HG02884 (cell line): ENCODE measurements around the gene PRKCSH.
A peak's percentile ranks its signal among the peaks of the same experiment; 100 is the strongest.
"Not testable (repeated sequence)": the region's sequence is repeated elsewhere in the genome, so short reads cannot be mapped to it uniquely, and the experiment has no call there.

Experiments
- ATAC-seq: cut with Tn5 transposase; IDR thresholded peaks from one replicate; pipeline ENCODE4 v1.9.1; 2021; ENCODE audit warnings: mild to moderate bottlenecking, moderate library complexity; ENCODE audit not compliant: unreplicated experiment

The PRKCSH gene

GRCh38 chr19:11468266-11468845, 32.9 kb downstream of the PRKCSH start:
- not testable (repeated sequence) for ATAC-seq

- no peak for ATAC-seq
Measured at GRCh38 chr19:11473725-11474124, 38.3 kb downstream of the PRKCSH start.

- ATAC-seq: not testable (repeated sequence)
Measured at GRCh38 chr19:11475343-11475742, 39.9 kb downstream of the PRKCSH start.

GRCh38 chr19:11475861-11476260, 40.4 kb downstream of the PRKCSH start:
- ATAC-seq: no peak

- ATAC-seq: no peak
Measured at GRCh38 chr19:11478167-11479089, 43.0 kb downstream of the PRKCSH start.

- no peak for ATAC-seq
Measured at GRCh38 chr19:11479090-11479897, 43.9 kb downstream of the PRKCSH start.

- ATAC-seq: no peak
Measured at GRCh38 chr19:11479898-11480714, 44.7 kb downstream of the PRKCSH start.

GRCh38 chr19:11480715-11481533, 45.5 kb downstream of the PRKCSH start, which contains the start of gene ELAVL3:
TSS of gene ELAVL3 (minus strand) at chr19:11481046. CDS start at chr19:11480608, 438 bp downstream.
- ATAC-seq: no peak

- ATAC-seq: peak; percentile 70
Measured at GRCh38 chr19:11481534-11482383, 46.3 kb downstream of the PRKCSH start.

GRCh38 chr19:11482384-11483050, 47.1 kb downstream of the PRKCSH start:
- peak; percentile 37 for ATAC-seq

- no peak for ATAC-seq
Measured at GRCh38 chr19:11483366-11484111, 48.1 kb downstream of the PRKCSH start.

- no peak for ATAC-seq
Measured at GRCh38 chr19:11485245-11485837, 49.9 kb downstream of the PRKCSH start.

GRCh38 chr19:11486661-11487503, 51.4 kb downstream of the PRKCSH start:
- no peak for ATAC-seq

GRCh38 chr19:11489378-11489777, 53.9 kb downstream of the PRKCSH start:
- no peak for ATAC-seq

- ATAC-seq: no peak
Measured at GRCh38 chr19:11494634-11495285, 59.3 kb downstream of the PRKCSH start.

GRCh38 chr19:11495481-11495880, 60.0 kb downstream of the PRKCSH start:
- ATAC-seq: no peak
